GM12874 (cell line): ENCODE results near the gene GGN.

Experiments
- CTCF ChIP-seq: IDR thresholded peaks from 2 replicates; pipeline ENCODE4 v1.5.1; 2011; ENCODE audit warnings: low read depth, mild to moderate bottlenecking, control low read depth, low read length, moderate library complexity; ENCODE audit not compliant: insufficient read depth

GGN gene

DNA sequence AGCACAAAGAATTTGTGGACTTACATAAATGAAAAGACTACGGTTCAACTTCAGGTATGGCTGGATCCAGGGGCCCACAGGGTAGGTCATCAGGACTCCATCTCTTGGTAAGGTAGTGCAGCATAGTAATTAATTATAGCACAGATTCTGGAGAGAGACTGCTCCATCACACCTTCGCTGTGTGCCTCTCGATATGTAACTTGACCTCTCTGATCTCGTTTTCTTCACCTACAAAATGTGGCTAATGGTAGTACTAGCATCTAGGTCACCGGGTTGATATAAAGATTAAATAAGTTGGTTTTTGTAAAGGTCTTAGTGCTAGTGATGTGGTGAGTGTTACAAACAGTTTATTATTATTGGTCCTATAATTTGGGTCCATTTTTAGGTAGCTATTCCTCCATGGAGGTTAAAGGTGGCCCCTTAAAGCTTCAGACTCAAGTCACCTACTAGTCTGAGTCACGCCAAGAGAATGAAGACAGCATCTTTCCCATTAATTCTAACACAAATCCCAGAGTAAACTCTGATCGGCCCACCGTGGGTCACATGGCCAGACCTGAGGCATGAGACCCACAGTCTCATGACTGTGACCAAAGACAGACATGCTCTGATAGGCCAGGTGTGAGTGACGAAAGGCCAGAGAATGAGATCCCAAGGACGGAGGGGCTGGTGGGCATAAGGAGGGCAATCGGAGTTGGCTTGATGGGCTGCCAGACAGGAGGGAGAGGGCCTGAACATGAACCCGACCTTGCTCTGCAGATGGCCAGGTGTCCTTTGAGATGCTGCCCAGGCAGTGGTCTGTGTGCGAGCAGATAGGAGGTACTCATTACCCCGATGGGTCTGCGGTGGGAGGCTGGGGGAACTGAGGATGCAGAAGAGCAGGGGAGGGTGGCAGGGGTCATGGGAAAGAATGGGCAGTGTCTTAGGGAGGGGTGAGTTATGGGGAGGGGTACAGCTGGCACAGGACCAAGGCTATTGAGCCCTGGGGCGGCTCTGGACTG lies 31.8 kb downstream of the GGN start:
- no peak for TF ChIP-seq CTCF

GRCh38 chr19:38352611-38353010 lies 35.2 kb downstream of the GGN start:
- no peak for TF ChIP-seq CTCF

- TF ChIP-seq CTCF: no peak
Measured at GRCh38 chr19:38351865-38352395, 35.9 kb downstream of the GGN start.

- TF ChIP-seq CTCF: no peak
Measured at GRCh38 chr19:38350883-38351282, 37.0 kb downstream of the GGN start.

- no peak for TF ChIP-seq CTCF
Measured at GRCh38 chr19:38346837-38347236, 41.0 kb downstream of the GGN start.

DNA sequence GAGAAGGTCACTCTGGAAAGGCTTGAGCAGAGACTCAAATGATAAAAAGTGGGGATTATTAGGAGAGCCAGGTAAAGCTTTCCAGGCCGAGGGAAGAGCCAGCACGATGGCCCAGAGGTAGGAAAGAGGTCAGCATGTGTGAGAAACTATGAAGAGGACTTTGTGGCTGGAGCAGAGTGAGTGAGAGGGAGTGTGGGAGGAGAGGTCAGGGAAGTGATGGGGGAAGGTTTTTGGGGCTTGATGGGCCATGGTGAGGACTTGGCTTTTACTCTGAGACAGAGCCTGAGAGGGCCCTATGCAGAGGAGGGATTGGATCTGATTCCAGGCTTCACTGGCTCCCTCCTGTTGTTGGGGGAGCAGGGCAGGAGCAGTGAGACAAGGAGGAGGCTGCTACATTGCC lies 46.9 kb downstream of the GGN start:
- TF ChIP-seq CTCF: no peak

DNA sequence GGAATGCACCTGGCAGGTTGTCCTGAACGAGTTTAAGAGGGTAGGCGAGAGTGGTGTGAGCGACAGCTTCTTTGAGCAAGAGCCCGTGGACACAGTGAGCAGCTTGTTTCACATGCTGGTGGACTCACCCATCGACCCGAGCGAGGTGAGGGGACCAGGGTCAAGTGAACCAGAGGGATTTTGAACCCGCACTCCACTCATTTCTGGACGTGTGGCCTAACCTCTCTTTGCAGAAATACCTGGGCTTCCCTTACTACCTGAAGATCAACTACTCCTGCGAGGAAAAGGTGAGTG lies 50.5 kb downstream of the GGN start:
- TF ChIP-seq CTCF: no peak
